SK-N-SH (cell line): ENCODE data around the gene TREM1.

Source experiments
- EP300 ChIP-seq, 2 experiments: IDR thresholded peaks; 2 replicates each; pipeline versions ENCODE4 v1.4.0 to v1.6.1; 2012; ENCODE audit warnings: borderline replicate concordance in 1 of 2, low read depth in 1 of 2, low read length in 1 of 2
- FOXJ3 ChIP-seq: sonication (generic); formaldehyde crosslinking; IDR thresholded peaks from 2 replicates; pipeline ENCODE4 v1.5.1; 2020; ENCODE audit warnings: mild to moderate bottlenecking, missing genetic modification reagents
- JUND ChIP-seq: IDR thresholded peaks from 2 replicates; pipeline ENCODE4 v1.4.0; 2012
- TF ChIP-seq, protein P1 (sequence below): fragments of 150-350 bp; IDR thresholded peaks from 2 replicates; pipeline ENCODE4 v1.6.1; 2017; ENCODE audit warnings: antibody characterized with exemption, low read length, low read depth, borderline replicate concordance

- TF ChIP-seq, protein P1, sequence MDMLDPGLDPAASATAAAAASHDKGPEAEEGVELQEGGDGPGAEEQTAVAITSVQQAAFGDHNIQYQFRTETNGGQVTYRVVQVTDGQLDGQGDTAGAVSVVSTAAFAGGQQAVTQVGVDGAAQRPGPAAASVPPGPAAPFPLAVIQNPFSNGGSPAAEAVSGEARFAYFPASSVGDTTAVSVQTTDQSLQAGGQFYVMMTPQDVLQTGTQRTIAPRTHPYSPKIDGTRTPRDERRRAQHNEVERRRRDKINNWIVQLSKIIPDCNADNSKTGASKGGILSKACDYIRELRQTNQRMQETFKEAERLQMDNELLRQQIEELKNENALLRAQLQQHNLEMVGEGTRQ, result no peak
- TF ChIP-seq FOXJ3 (CRISPR knock-in tag), result no peak
- TF ChIP-seq EP300 (IDR thresholded peaks at IDR 0.05; ENCODE audit: borderline replicate concordance in 1 of 2, low read depth in 1 of 2, low read length in 1 of 2), result no peak
- TF ChIP-seq JUND, result no peak
Measured at GRCh38 chr6:41229721-41230120, 56.8 kb downstream of the TREM1 start.
